Natural killer cell treated with Interleukin-12 subunit alpha and Interleukin-12 subunit beta and Interleukin-15 and Interleukin-18, amount 100 ng/mL, for 72 hours (primary cell): ENCODE data around the gene MRPL24. TPM values are rescaled to one million over a fixed set of nuclear protein-coding genes. Genes with fewer than 3 reads are reported as not detected.
"Not testable (repeated sequence)": the region's sequence is repeated elsewhere in the genome, so short reads cannot be mapped to it uniquely, and the experiment has no call there.

Experiments used
- ATAC-seq, 2 donors: fragments of 150-1000 bp; cut with Tn5 transposase in 1 of 2; sonication (Bioruptor Pico), chemical (Tn5 transposase) in 1 of 2; 2 replicates each; pipeline ENCODE4 v1.10.0; 2021
- DNase-seq: peaks from one replicate; pipeline ENCODE4 v3.0.0; 2022; ENCODE audit warnings: low spot score
- H3K27ac Mint-ChIP-seq, 2 donors: 1 replicate in 1 of 2; 2 replicates in 1 of 2; pipeline ENCODE4 v1.8.0; 2022; ENCODE audit warnings: mixed read lengths in 2 of 2, mild to moderate bottlenecking in 1 of 2, moderate library complexity in 1 of 2
- H3K27me3 Mint-ChIP-seq, 2 donors: 1 replicate in 1 of 2; 2 replicates in 1 of 2; pipeline ENCODE4 v1.8.0; 2022; ENCODE audit warnings: mixed read lengths in 2 of 2
- H3K36me3 Mint-ChIP-seq: one replicate; pipeline ENCODE4 v1.8.0; 2022; ENCODE audit warnings: mixed read lengths
- H3K4me1 Mint-ChIP-seq, 2 donors: 1 replicate in 1 of 2; 2 replicates in 1 of 2; pipeline ENCODE4 v1.8.0; 2022; ENCODE audit warnings: low read depth in 2 of 2, mixed read lengths in 2 of 2, mild to moderate bottlenecking in 1 of 2
- H3K4me3 Mint-ChIP-seq: one replicate; pipeline ENCODE4 v1.8.0; 2022; ENCODE audit warnings: mixed read lengths
- H3K9me3 Mint-ChIP-seq: 2 replicates; pipeline ENCODE4 v1.8.0; 2022; ENCODE audit warnings: mixed read lengths
- total RNA-seq, 2 donors: library from RNA; stranded (reverse); gene quantifications; one replicate each; pipeline ENCODE4 v1.2.3, GENCODE V29; 2022

MRPL24 gene
- total RNA-seq, 2 donors from 2014 or later, result 52.9 to 71.2 TPM

GRCh38 chr1:156767879-156768604 lies 27.2 kb upstream of the MRPL24 start:
- ATAC-seq (peak; percentile 2 to 47), DNase-seq (peak; percentile 78)
- Mint-ChIP-seq H3K4me3 (no peak overlapping the region), H3K4me1 (peaks cover 36 to 39% of the 10 kb centered on the region in 2 donors), H3K27ac (no peak overlapping the region), H3K27me3 (no peaks in the 10 kb centered on the region), H3K36me3 (peaks cover 16% of the 10 kb centered on the region), H3K9me3 (no peaks in the 10 kb centered on the region)

- Mint-ChIP-seq H3K36me3 (peaks cover 16% of the 10 kb centered on the region), H3K4me3 (no peak within 1 kb of the TSS), H3K27me3 (no peaks in the 10 kb centered on the region), H3K4me1 (peaks cover 29 to 34% of the 10 kb centered on the region in 2 donors), H3K27ac (no peak within 1 kb of the TSS), H3K9me3 (no peaks in the 10 kb centered on the region)
- DNase-seq (peak; percentile 98), ATAC-seq (peak; percentile 96 to 97)
Measured at GRCh38 chr1:156767101-156767878, 26.4 kb upstream of the MRPL24 start, which contains the start of gene PRCC. Gene PRCC (plus strand): TSS chr1:156767535. CDS start chr1:156767772, 237 bp downstream.

GRCh38 chr1:156766298-156767100 lies 25.6 kb upstream of the MRPL24 start:
- no peak for ATAC-seq
- peaks cover 16% of the 10 kb centered on the region for H3K36me3 Mint-ChIP-seq
- no peaks in the 10 kb centered on the region for H3K27me3 Mint-ChIP-seq
- no peak overlapping the region for H3K27ac Mint-ChIP-seq
- no peak overlapping the region for H3K4me3 Mint-ChIP-seq
- H3K4me1 Mint-ChIP-seq, result peaks cover 29 to 34% of the 10 kb centered on the region in 2 donors
- no peak for DNase-seq
- H3K9me3 Mint-ChIP-seq, result no peaks in the 10 kb centered on the region

DNA sequence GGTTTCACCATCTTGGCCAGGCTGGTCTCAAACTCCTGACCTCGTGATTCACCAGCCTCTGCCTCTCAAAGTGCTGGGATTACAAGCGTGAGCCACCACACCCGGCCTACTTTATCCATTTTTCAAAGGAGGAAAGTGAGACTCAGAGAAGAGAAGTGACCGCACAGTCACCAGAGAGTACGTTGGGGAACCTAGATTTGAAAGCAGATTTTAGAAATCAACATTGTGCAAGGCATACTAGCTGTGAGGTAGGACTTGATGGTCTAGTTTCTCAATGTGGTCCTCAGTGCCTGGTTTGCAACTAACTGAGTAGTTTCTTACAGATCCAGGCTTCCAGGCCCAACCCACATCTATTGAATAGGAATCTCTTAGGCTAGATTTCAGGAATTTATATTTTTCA lies 24.8 kb upstream of the MRPL24 start:
- peaks cover 8% of the 10 kb centered on the region for H3K36me3 Mint-ChIP-seq
- DNase-seq, result no peak
- no peak overlapping the region for H3K27ac Mint-ChIP-seq
- no peak overlapping the region for H3K4me3 Mint-ChIP-seq
- no peak for ATAC-seq
- no peaks in the 10 kb centered on the region for H3K27me3 Mint-ChIP-seq
- H3K4me1 Mint-ChIP-seq, result peaks cover 21 to 26% of the 10 kb centered on the region in 2 donors
- no peaks in the 10 kb centered on the region for H3K9me3 Mint-ChIP-seq

DNA sequence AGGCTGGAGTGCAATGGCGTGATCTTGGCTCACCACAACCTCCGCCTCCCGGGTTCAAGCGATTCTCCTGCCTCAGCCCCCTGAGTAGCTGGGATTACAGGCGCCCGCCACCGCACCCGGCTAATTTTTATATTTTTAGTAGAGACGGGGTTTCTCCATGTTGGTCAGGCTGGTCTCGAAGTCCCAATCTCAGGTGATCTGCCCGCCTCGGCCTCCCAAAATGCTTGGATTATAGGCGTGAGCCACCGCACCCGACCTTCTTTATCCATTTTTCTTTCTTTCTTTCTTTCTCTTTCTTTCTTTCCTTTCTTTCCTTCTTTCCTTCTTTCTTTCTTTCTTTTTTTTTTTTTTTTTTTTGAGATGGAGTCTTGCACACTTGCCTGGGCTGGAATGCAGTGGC lies 24.2 kb upstream of the MRPL24 start:
- H3K9me3 Mint-ChIP-seq, DNase-seq, H3K27ac Mint-ChIP-seq, H3K27me3 Mint-ChIP-seq, H3K4me3 Mint-ChIP-seq, H3K36me3 Mint-ChIP-seq, ATAC-seq: not testable (repeated sequence)
- H3K4me1 Mint-ChIP-seq, result peaks cover 18 to 22% of the 10 kb centered on the region in 2 donors

- Mint-ChIP-seq H3K27me3 (no peaks in the 10 kb centered on the region), H3K4me1 (no peaks in the 10 kb centered on the region), H3K27ac (peak overlapping the region in 1 of 2 donors; percentile 48), H3K9me3 (no peaks in the 10 kb centered on the region), H3K36me3 (no peaks in the 10 kb centered on the region), H3K4me3 (no peak overlapping the region)
- no peak for ATAC-seq
- no peak for DNase-seq
Measured at GRCh38 chr1:156760796-156761104, 19.9 kb upstream of the MRPL24 start.

DNA sequence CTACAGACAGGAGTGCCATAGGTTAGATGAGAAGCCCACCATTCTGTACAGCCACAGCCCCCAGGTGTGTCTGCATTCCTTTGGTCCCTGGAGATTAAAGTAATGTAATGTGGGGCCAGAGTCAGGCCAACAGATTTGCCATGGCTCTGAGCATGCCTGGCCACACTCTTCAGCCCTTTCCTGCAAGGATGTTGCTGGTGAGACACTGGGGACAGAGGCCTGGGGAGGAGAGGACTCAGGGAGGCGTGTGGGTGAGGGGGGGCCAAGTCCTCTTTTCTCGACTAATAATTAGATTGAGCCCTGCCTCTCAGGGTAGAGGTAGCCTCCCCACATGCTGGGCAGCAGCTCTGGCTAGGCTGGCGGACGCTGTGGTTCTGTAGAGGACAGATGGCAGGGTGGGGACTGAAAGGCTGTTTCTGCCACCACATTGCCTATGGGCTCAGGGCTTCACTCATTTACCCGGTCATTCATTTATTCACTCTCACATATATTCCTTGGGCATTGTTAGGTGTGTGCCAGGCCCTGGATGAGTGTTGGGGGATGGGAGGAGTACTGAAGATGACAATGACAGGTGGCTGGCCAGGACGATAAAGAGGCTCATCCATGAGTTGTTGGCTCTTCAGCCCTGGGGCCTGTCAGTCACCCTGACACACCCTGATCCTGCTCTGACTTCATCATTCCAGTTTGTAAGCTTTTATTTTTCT lies 19.4 kb upstream of the MRPL24 start:
- no peak for ATAC-seq
- Mint-ChIP-seq H3K4me3 (no peak overlapping the region), H3K27ac (peak overlapping the region in 1 of 2 donors; percentile 48)

DNA sequence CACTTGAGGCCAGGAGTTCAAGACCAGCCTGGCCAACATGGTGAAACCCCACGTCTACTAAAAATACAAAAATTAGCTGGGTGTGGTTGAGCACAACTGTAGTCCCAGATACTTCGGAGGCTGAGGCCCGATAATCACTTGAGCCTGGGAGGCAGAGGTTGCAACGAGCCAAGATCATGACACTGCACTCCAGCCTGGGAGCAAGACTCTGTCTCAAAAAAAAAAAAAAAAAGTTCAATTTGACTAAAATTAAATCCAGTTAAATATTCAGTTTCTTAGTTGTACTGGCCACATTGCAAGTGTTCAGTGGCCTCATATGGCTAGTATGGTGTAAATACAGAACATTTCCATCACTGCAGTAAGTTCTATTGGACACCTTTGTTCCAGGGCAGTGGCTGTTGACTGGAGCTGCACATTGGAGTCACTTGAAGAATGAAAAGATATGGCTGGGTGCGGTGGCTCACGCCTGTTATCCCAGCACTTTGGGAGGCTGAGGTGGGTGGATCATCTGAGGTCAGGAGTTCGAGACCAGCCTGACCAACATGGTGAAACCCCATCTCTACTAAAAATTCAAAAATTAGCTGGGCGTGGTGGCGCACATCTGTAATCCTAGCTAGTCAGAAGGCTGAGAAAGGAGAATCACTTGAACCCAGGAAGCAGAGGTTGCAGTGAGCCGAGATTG lies 16.8 kb upstream of the MRPL24 start:
- H3K36me3 Mint-ChIP-seq, DNase-seq, ATAC-seq, H3K4me1 Mint-ChIP-seq, H3K9me3 Mint-ChIP-seq, H3K4me3 Mint-ChIP-seq, H3K27ac Mint-ChIP-seq, H3K27me3 Mint-ChIP-seq: not testable (repeated sequence)

More for the DNA sequence above, 19.4 kb upstream of the MRPL24 start:
- DNase-seq, result no peak
- Mint-ChIP-seq H3K27me3 (no peaks in the 10 kb centered on the region), H3K36me3 (no peaks in the 10 kb centered on the region), H3K9me3 (no peaks in the 10 kb centered on the region), H3K4me1 (no peaks in the 10 kb centered on the region)

- Mint-ChIP-seq H3K9me3 (no peaks in the 10 kb centered on the region), H3K27ac (no peak overlapping the region), H3K4me1 (peaks cover 8 to 12% of the 10 kb centered on the region in 2 donors), H3K36me3 (no peaks in the 10 kb centered on the region), H3K4me3 (no peak overlapping the region), H3K27me3 (no peaks in the 10 kb centered on the region)
- no peak for DNase-seq
- no peak for ATAC-seq
Measured at GRCh38 chr1:156756355-156756754, 15.5 kb upstream of the MRPL24 start.

GRCh38 chr1:156755527-156755950 lies 14.7 kb upstream of the MRPL24 start:
- ATAC-seq (no peak), DNase-seq (no peak)
- H3K27ac Mint-ChIP-seq, result no peak overlapping the region
- H3K36me3 Mint-ChIP-seq, result no peaks in the 10 kb centered on the region
- no peaks in the 10 kb centered on the region for H3K9me3 Mint-ChIP-seq
- H3K4me1 Mint-ChIP-seq, result peaks cover 9 to 12% of the 10 kb centered on the region in 2 donors
- no peak overlapping the region for H3K4me3 Mint-ChIP-seq
- no peaks in the 10 kb centered on the region for H3K27me3 Mint-ChIP-seq

DNA sequence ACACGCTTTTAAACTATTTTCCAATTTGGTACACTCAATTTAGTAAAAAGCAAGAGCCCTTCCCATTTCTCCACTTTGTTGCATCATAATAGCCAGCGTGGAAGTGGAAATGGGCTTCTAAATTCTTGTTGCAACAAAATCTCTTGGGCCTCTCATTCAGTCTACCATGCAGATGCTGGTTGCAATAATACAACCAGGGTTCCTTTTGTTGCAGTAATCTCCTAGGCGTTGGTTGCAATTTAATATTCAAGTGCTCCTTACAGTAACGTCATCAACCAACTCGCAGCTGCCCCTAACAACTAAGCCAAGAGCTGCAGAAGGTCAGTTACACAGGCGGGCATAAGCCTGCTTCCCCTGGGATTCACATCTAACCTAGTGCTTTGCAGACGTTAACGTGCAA lies 13.3 kb upstream of the MRPL24 start:
- Mint-ChIP-seq H3K4me1 (peaks cover 22 to 25% of the 10 kb centered on the region in 2 donors), H3K4me3 (no peak overlapping the region)

GRCh38 chr1:156752843-156753482 lies 12.1 kb upstream of the MRPL24 start:
- H3K27ac Mint-ChIP-seq, result peak overlapping the region; percentile 85 to 97
- peaks cover 4% of the 10 kb centered on the region for H3K36me3 Mint-ChIP-seq
- ATAC-seq (no peak), DNase-seq (no peak)
- H3K9me3 Mint-ChIP-seq, result no peaks in the 10 kb centered on the region
- H3K27me3 Mint-ChIP-seq, result no peaks in the 10 kb centered on the region
- peaks cover 35 to 38% of the 10 kb centered on the region in 2 donors for H3K4me1 Mint-ChIP-seq
- H3K4me3 Mint-ChIP-seq, result peak overlapping the region; percentile 97

More for the DNA sequence above, 13.3 kb upstream of the MRPL24 start:
- no peaks in the 10 kb centered on the region for H3K36me3 Mint-ChIP-seq
- ATAC-seq (no peak), DNase-seq (no peak)
- no peaks in the 10 kb centered on the region for H3K27me3 Mint-ChIP-seq
- no peak overlapping the region for H3K27ac Mint-ChIP-seq
- no peaks in the 10 kb centered on the region for H3K9me3 Mint-ChIP-seq
